ENCODE measurements around the gene ZNF880. TPM values are rescaled to one million over a fixed set of nuclear protein-coding genes. Genes with fewer than 3 reads are reported as not detected.
"Not testable (repeated sequence)": the region's sequence is repeated elsewhere in the genome, so short reads cannot be mapped to it uniquely, and the experiment has no call there.

The ZNF880 gene
- 1 to 10 TPM; 8.5 to 9.6 TPM for total RNA-seq

- peak within 1 kb of the TSS; percentile 94 to 98 for H3K27ac Mint-ChIP-seq
- peaks cover 47 to 65% of the 10 kb centered on the region in 2 donors for H3K36me3 Mint-ChIP-seq
- H3K9me3 Mint-ChIP-seq: peaks cover 25 to 36% of the 10 kb centered on the region in 2 donors
- ATAC-seq (peak; percentile 100), DNase-seq (ENCODE audit: low spot score in 2 of 2) (peak; percentile 91)
Measured at GRCh38 chr19:52369559-52370340, at the start of gene ZNF880. Gene ZNF880, plus strand, starts transcription at chr19:52369923. Its CDS starts 43 bp downstream, at chr19:52369966.

DNA sequence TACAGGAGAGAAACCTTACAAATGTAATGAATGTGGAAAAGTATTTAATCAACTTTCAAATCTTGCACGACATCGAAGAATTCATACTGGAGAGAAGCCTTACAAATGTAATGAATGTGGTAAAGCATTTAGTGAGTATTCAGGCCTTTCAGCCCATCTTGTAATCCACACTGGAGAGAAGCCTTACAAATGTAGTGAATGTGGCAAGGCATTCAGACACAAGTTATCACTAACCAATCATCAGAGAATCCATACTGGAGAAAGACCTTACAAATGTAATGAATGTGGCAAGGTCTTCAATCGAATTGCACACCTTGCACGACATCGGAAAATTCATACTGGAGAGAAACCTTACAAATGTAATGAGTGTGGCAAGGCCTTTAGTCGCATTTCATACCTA lies 47.3 kb upstream of the ZNF880 start:
- ATAC-seq: no peak
- DNase-seq (ENCODE audit: low spot score in 2 of 2): no peak
- peaks cover 59 to 65% of the 10 kb centered on the region in 2 donors for H3K9me3 Mint-ChIP-seq

DNA sequence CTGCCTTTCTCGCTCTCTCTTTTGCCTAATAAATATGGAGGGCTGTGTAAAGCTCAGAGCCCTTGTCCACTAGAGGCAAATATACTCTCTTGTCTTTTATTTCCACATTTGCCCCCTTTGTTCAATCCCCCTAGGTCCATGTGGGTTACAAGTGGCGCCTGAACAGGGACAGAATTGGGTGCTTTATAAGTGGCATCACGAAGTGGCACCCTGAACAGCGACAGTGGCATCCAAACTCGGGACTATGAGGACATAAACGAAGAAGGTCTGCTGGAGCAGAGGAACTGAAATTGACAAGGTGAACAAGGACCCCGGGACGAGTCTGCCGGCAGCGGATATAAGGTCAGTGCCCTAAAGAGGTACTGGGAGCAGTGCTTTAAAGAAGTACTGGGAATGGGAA lies 38.0 kb upstream of the ZNF880 start:
- H3K27ac Mint-ChIP-seq: no peak overlapping the region
- no peak for ATAC-seq
- peaks cover 26 to 34% of the 10 kb centered on the region in 2 donors for H3K9me3 Mint-ChIP-seq
- DNase-seq (ENCODE audit: low spot score in 2 of 2): no peak
- H3K36me3 Mint-ChIP-seq: peaks cover 48 to 50% of the 10 kb centered on the region in 2 donors

More for the DNA sequence above, 47.3 kb upstream of the ZNF880 start:
- Mint-ChIP-seq H3K36me3 (peaks cover 75 to 94% of the 10 kb centered on the region in 2 donors), H3K27ac (no peak overlapping the region)

- H3K9me3 Mint-ChIP-seq: peaks cover 35 to 48% of the 10 kb centered on the region in 2 donors
- peak; percentile 41 to 50 for ATAC-seq
- H3K36me3 Mint-ChIP-seq: peaks cover 54 to 67% of the 10 kb centered on the region in 2 donors
- DNase-seq (ENCODE audit: low spot score in 2 of 2): no peak
- peak overlapping the region; percentile 94 to 95 for H3K27ac Mint-ChIP-seq
Measured at GRCh38 chr19:52335768-52336116, 34.0 kb upstream of the ZNF880 start.

- H3K9me3 Mint-ChIP-seq: peaks cover 32 to 48% of the 10 kb centered on the region in 2 donors
- ATAC-seq (peak; percentile 96 to 97), DNase-seq (ENCODE audit: low spot score in 2 of 2) (peak; percentile 90 to 95)
- peak within 1 kb of the TSS; percentile 94 to 95 for H3K27ac Mint-ChIP-seq
- peaks cover 52 to 61% of the 10 kb centered on the region in 2 donors for H3K36me3 Mint-ChIP-seq
Measured at GRCh38 chr19:52336117-52336790, 33.5 kb upstream of the ZNF880 start, which contains the start of gene ZNF610. Gene ZNF610, plus strand, starts transcription at chr19:52336243. Its CDS starts 12,930 bp downstream, at chr19:52349173.

DNA sequence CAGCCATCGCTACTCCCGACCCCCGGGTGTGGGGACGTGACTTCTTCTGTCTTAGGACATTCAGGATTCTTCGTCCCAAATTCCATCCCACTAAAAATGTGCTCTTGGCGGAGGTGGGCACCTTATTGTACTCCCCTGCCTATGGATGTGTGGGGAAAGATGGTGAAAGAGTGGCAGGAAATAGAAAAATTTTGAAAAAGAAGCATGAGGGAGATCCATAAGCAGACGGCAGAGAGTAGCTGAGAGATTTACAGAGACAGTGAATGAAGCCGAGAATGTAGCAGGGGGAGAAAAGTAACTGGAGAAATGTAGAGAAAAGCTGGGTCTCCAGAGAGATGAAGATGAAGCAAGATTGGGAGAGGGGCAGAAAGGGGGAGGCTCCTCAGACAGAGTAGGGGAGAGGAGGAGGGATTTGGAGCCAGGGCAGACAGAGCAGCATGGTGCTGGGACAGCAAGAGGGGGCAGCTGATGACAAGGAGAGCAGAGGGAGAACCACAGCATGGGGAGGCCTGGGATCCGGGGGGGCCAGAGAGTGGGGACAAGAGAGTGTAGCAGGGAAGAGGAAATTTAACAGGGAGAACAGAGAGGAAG lies 32.8 kb upstream of the ZNF880 start:
- DNase-seq (ENCODE audit: low spot score in 2 of 2) (no peak), ATAC-seq (no peak)
- peak overlapping the region; percentile 94 to 95 for H3K27ac Mint-ChIP-seq
- H3K36me3 Mint-ChIP-seq: peaks cover 48 to 57% of the 10 kb centered on the region in 2 donors
- H3K9me3 Mint-ChIP-seq: peaks cover 28 to 43% of the 10 kb centered on the region in 2 donors

- H3K9me3 Mint-ChIP-seq: peaks cover 14 to 29% of the 10 kb centered on the region in 2 donors
- not testable (repeated sequence) for ATAC-seq; H3K27ac Mint-ChIP-seq; DNase-seq (ENCODE audit: low spot score in 2 of 2)
- H3K36me3 Mint-ChIP-seq: peaks cover 29 to 50% of the 10 kb centered on the region in 2 donors
Measured at GRCh38 chr19:52339022-52339421, 30.7 kb upstream of the ZNF880 start.

DNA sequence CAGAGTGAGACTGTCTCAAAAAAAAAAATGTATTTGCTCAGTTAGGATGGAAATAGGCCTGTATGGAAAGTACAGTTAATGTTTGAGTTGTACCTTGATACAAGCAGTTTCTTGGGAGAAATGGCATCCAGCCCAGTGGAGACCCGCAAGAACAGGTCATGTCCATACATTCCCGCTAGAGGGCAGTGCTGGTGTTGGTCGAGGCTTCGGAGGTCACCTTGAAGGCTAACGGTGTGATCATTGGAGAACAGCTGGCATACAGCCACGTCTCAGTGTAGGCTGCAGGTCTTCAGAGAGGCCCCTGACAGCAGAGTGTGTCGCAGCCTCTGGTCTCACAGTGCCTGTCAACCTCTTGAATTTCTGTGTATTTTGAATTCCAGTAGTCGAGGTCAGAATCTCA lies 26.2 kb upstream of the ZNF880 start:
- Mint-ChIP-seq H3K27ac (no peak overlapping the region), H3K36me3 (peaks cover 11 to 42% of the 10 kb centered on the region in 2 donors), H3K9me3 (peaks cover 8 to 20% of the 10 kb centered on the region in 2 donors)
- DNase-seq (ENCODE audit: low spot score in 2 of 2) (peak; percentile 40 to 56), ATAC-seq (peak; percentile 40 to 75)

DNA sequence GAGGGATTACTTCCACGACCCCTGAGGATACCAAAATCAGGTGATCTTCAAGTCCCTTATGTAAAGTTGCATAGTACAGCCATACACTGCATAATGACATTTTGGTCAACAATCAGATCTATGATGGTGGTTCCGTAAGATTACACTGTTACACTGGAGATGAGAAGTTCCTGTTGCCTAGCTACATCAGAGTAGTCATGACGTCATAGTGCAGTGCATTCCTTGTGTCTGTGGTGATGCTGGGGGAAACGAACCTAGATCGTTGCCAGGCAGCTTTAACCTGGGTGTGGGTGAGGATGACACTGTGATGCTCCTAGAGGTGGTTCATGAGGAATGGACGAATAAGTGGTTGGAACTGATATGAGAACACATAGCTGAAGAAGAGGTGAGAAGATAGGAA lies 24.6 kb upstream of the ZNF880 start:
- DNase-seq (ENCODE audit: low spot score in 2 of 2): no peak
- Mint-ChIP-seq H3K36me3 (peaks cover 24 to 49% of the 10 kb centered on the region in 2 donors), H3K9me3 (peaks cover 16 to 23% of the 10 kb centered on the region in 2 donors), H3K27ac (no peak overlapping the region)
- ATAC-seq: no peak

- ATAC-seq (no peak), DNase-seq (ENCODE audit: low spot score in 2 of 2) (no peak)
- Mint-ChIP-seq H3K27ac (no peak overlapping the region), H3K36me3 (peaks cover 58 to 67% of the 10 kb centered on the region in 2 donors), H3K9me3 (peaks cover 33 to 41% of the 10 kb centered on the region in 2 donors)
Measured at GRCh38 chr19:52351512-52351911, 18.2 kb upstream of the ZNF880 start.

- Mint-ChIP-seq H3K27ac (no peak overlapping the region), H3K9me3 (peaks cover 28 to 34% of the 10 kb centered on the region in 2 donors), H3K36me3 (peaks cover 38 to 51% of the 10 kb centered on the region in 2 donors)
- DNase-seq (ENCODE audit: low spot score in 2 of 2) (no peak), ATAC-seq (no peak)
Measured at GRCh38 chr19:52366414-52366824, 3.3 kb upstream of the ZNF880 start.

GRCh38 chr19:52370341-52370710 lies 603 bp downstream of the ZNF880 start:
- DNase-seq (ENCODE audit: low spot score in 2 of 2) (no peak), ATAC-seq (no peak)
- peaks cover 27 to 34% of the 10 kb centered on the region in 2 donors for H3K9me3 Mint-ChIP-seq
- H3K36me3 Mint-ChIP-seq: peaks cover 49 to 69% of the 10 kb centered on the region in 2 donors
- peak overlapping the region; percentile 94 to 98 for H3K27ac Mint-ChIP-seq

DNA sequence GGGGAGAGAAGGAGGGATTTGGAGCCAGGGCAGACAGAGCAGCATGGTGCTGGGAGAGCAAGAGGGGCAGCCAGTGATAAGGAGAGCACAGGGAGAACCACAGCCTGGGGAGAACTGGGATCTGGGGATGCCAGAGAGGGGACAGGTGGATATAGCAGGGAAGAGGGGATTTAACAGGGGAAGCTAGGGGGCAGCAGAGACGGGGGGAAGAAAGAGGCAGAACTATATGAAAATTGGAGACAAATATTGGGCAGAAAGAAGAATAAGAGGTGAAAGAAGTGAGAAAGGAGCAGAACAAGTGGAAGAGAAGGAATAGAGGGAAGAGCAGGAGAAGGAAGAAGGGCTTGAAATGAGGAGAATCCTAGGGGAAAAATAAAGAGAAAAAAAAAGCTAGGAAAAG lies 21.4 kb downstream of the ZNF880 start:
- H3K36me3 Mint-ChIP-seq: peaks cover 61 to 67% of the 10 kb centered on the region in 2 donors
- no peak for DNase-seq (ENCODE audit: low spot score in 2 of 2)
- H3K9me3 Mint-ChIP-seq: peaks cover 50 to 51% of the 10 kb centered on the region in 2 donors
- H3K27ac Mint-ChIP-seq: no peak overlapping the region
- ATAC-seq: no peak

DNA sequence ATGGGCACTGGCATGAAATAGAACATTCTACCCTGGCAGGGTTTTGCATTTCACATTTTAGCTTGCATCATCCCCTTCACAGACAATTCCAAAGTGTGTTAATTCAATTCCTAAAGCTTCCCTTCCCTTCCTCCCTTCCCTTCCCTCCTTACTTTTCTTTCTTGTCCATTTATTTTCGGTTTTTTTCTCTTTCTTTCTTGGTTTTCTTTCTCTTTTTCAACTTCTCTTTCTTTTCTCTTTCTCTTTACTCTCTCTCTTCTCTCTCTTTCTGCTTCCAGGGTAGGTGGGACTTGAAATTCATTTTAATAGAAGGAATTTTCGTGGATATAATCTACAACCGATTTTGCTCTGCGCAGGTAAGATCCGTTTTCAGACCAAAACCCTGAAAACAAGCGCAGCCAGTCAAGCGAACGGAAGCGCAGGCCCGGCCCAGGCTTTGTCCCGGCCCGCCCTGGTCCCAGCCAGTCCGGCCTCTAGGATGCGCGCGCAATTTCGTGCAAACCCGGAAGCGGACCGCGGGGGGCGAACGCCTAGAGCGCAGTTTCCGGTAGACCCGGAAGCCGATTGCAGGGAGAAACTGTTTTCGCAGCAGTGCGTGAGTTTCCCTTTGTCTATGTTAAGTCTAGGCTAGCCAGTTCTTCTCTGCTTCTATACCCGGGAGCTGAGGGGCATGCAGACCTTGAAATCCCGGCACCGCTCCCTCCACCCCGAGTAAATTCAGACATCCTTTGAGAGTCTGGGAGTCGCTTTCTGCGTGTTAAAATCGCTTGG lies 27.8 kb downstream of the ZNF880 start, which contains the start of gene ZNF528:
ZNF528 (plus strand) TSS at position 540 of the 771 bp plus-strand sequence. CDS start 4,165 bp downstream, outside the sequence.
- ATAC-seq: peak; percentile 100
- Mint-ChIP-seq H3K9me3 (peaks cover 44 to 65% of the 10 kb centered on the region in 2 donors), H3K36me3 (peaks cover 75 to 86% of the 10 kb centered on the region in 2 donors), H3K27ac (peak within 1 kb of the TSS; percentile 94 to 97)
- DNase-seq (ENCODE audit: low spot score in 2 of 2): peak; percentile 90 to 97

DNA sequence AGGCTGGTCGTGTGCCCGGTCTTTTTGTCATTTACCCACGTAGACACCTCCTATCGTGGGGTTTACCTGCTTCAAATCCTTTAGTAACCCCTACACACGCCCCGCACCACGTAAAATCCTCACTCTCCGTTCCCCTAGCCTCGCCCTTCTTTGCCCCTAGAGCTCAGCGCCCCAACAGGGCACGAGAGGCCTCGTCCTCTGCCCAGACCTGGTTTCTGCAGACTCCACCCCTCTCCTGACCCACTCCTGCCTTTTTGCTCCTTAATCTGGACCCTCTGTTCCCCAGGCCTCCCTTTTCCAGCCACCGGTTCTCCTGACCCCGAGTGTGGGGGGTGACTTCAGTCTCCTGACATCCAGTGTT lies 28.3 kb downstream of the ZNF880 start:
- H3K36me3 Mint-ChIP-seq: peaks cover 77 to 86% of the 10 kb centered on the region in 2 donors
- ATAC-seq: peak; percentile 34
- H3K9me3 Mint-ChIP-seq: peaks cover 44 to 63% of the 10 kb centered on the region in 2 donors
- H3K27ac Mint-ChIP-seq: peak overlapping the region; percentile 94 to 97
- no peak for DNase-seq (ENCODE audit: low spot score in 2 of 2)

GRCh38 chr19:52410276-52410675 lies 40.6 kb downstream of the ZNF880 start:
- Mint-ChIP-seq H3K36me3 (peaks cover 87 to 92% of the 10 kb centered on the region in 2 donors), H3K9me3 (peaks cover 46 to 48% of the 10 kb centered on the region in 2 donors), H3K27ac (no peak overlapping the region)
- ATAC-seq (no peak), DNase-seq (ENCODE audit: low spot score in 2 of 2) (no peak)

All from activated naive CD4-positive, alpha-beta T cell treated with anti-CD3 and anti-CD28 coated beads, Interleukin-2, amount 50 U/mL, for 72 hours (primary cell).